H9 (cell line): ENCODE data around the gene EIF4G2. TPM values are rescaled to one million over a fixed set of nuclear protein-coding genes. Genes with fewer than 3 reads are reported as not detected.

ENCODE experiments used
- DNase-seq: peaks from one replicate; pipeline ENCODE4 v3.0.0-alpha.2; 2017
- H2AFZ ChIP-seq: one replicate; pipeline ENCODE4 v1.6.1; 2013; ENCODE audit warnings: mild to moderate bottlenecking, low read length, control low read depth, moderate library complexity
- H2AK5ac ChIP-seq: 2 replicates; pipeline ENCODE4 v1.6.1; 2013; ENCODE audit warnings: low read length, control low read depth, mixed read lengths; ENCODE audit not compliant: insufficient read length
- H2BK120ac ChIP-seq: one replicate; pipeline ENCODE4 v1.6.1; 2013; ENCODE audit warnings: low read depth, mild to moderate bottlenecking, low read length, control low read depth, inconsistent platforms; ENCODE audit not compliant: poor library complexity, severe bottlenecking
- H2BK12ac ChIP-seq: 2 replicates; pipeline ENCODE4 v1.6.1; 2013; ENCODE audit warnings: low read length, control low read depth, mixed read lengths, low read depth; ENCODE audit not compliant: insufficient read length
- H2BK15ac ChIP-seq: 2 replicates; pipeline ENCODE4 v1.6.1; 2013; ENCODE audit warnings: low read depth, low read length, control low read depth
- H2BK20ac ChIP-seq: one replicate; pipeline ENCODE4 v1.6.1; 2013; ENCODE audit warnings: low read depth, mild to moderate bottlenecking, low read length, control low read depth, inconsistent platforms; ENCODE audit not compliant: poor library complexity, severe bottlenecking
- H2BK5ac ChIP-seq: 2 replicates; pipeline ENCODE4 v1.6.1; 2013; ENCODE audit warnings: low read length, control low read depth, mixed read lengths; ENCODE audit not compliant: insufficient read length
- H3K14ac ChIP-seq: 2 replicates; pipeline ENCODE4 v1.6.1; 2013; ENCODE audit warnings: low read length, control low read depth; ENCODE audit not compliant: insufficient read depth
- H3K18ac ChIP-seq: 2 replicates; pipeline ENCODE4 v1.6.1; 2013; ENCODE audit warnings: low read depth, mild to moderate bottlenecking, mixed read lengths, low read length, control low read depth; ENCODE audit not compliant: insufficient read length
- H3K23ac ChIP-seq: 2 replicates; pipeline ENCODE4 v1.6.1; 2013; ENCODE audit warnings: low read length, control low read depth, mixed read lengths, low read depth; ENCODE audit not compliant: insufficient read length
- H3K23me2 ChIP-seq: 2 replicates; pipeline ENCODE4 v1.6.1; 2013; ENCODE audit warnings: low read depth, mild to moderate bottlenecking, mixed read lengths, low read length, control low read depth; ENCODE audit not compliant: insufficient read length, poor library complexity, severe bottlenecking
- H3K27ac ChIP-seq: 2 replicates; pipeline ENCODE4 v1.5.1; 2013; ENCODE audit warnings: low read length, control low read depth, mixed read lengths, low read depth; ENCODE audit not compliant: insufficient read length
- H3K27me3 ChIP-seq: 2 replicates; pipeline ENCODE4 v1.6.1; 2013; ENCODE audit warnings: low read length, control low read depth, inconsistent platforms; ENCODE audit not compliant: insufficient read depth
- H3K4ac ChIP-seq: 2 replicates; pipeline ENCODE4 v1.6.1; 2013; ENCODE audit warnings: low read depth, mild to moderate bottlenecking, control low read depth, inconsistent platforms, low read length, moderate library complexity
- H3K4me1 ChIP-seq: 2 replicates; pipeline ENCODE4 v1.6.1; 2013; ENCODE audit warnings: low read length, control low read depth, inconsistent platforms; ENCODE audit not compliant: insufficient read depth
- H3K4me2 ChIP-seq: 2 replicates; pipeline ENCODE4 v1.6.1; 2013; ENCODE audit warnings: low read length, control low read depth, mixed read lengths; ENCODE audit not compliant: insufficient read length, insufficient read depth
- H3K56ac ChIP-seq: 2 replicates; pipeline ENCODE4 v1.6.1; 2013; ENCODE audit warnings: low read depth, mild to moderate bottlenecking, mixed read lengths, low read length, control low read depth; ENCODE audit not compliant: insufficient read length
- H3K79me1 ChIP-seq: 2 replicates; pipeline ENCODE4 v1.6.1; 2013; ENCODE audit warnings: low read depth, mild to moderate bottlenecking, moderate library complexity, low read length, control low read depth, inconsistent platforms; ENCODE audit not compliant: insufficient read depth, poor library complexity, severe bottlenecking
- H3K79me2 ChIP-seq: 2 replicates; pipeline ENCODE4 v1.6.1; 2013; ENCODE audit warnings: low read length, control low read depth, inconsistent platforms; ENCODE audit not compliant: insufficient read depth
- H3K9ac ChIP-seq: 2 replicates; pipeline ENCODE4 v1.6.1; 2013; ENCODE audit warnings: low read length, control low read depth, mixed read lengths; ENCODE audit not compliant: insufficient read length; ENCODE audit errors: extremely low read depth
- H3K9me3 ChIP-seq: one replicate; pipeline ENCODE4 v1.6.1; 2013; ENCODE audit warnings: low read depth, low read length, inconsistent platforms; ENCODE audit not compliant: control insufficient read depth
- H3T11ph ChIP-seq: one replicate; pipeline ENCODE4 v1.6.1; 2013; ENCODE audit warnings: mild to moderate bottlenecking, low read length, control low read depth, inconsistent platforms
- H4K20me1 ChIP-seq: one replicate; pipeline ENCODE4 v1.6.1; 2013; ENCODE audit not compliant: control insufficient read depth, insufficient read length, insufficient read depth
- H4K5ac ChIP-seq: 2 replicates; pipeline ENCODE4 v1.6.1; 2013; ENCODE audit warnings: low read depth, mild to moderate bottlenecking, mixed read lengths, low read length, control low read depth; ENCODE audit not compliant: insufficient read length
- H4K8ac ChIP-seq: replicated peaks from 2 replicates; pipeline ENCODE4 v1.6.1; 2013; ENCODE audit warnings: low read length, control low read depth, mixed read lengths, low read depth; ENCODE audit not compliant: insufficient read length
- H4K91ac ChIP-seq: 2 replicates; pipeline ENCODE4 v1.6.1; 2013; ENCODE audit warnings: low read depth, mild to moderate bottlenecking, moderate library complexity, mixed read lengths, low read length, control low read depth; ENCODE audit not compliant: insufficient read length
- H3K27ac Mint-ChIP-seq, 3 experiments: 2 replicates in 2 of 3; 3 replicates in 1 of 3; pipeline ENCODE4 v1.8.0; 2020 to 2021; ENCODE audit warnings: mixed read lengths in 3 of 3, mild to moderate bottlenecking in 1 of 3, moderate library complexity in 1 of 3
- H3K27me3 Mint-ChIP-seq: 2 replicates; pipeline ENCODE4 v1.8.0; 2021; ENCODE audit warnings: low read depth, mild to moderate bottlenecking, moderate library complexity, mixed read lengths
- H3K36me3 Mint-ChIP-seq, 3 experiments: 2 replicates in 2 of 3; 3 replicates in 1 of 3; pipeline ENCODE4 v1.8.0; 2020 to 2021; ENCODE audit warnings: low read depth in 3 of 3, mixed read lengths in 3 of 3; ENCODE audit not compliant: insufficient read depth in 1 of 3
- H3K4me1 Mint-ChIP-seq, 2 experiments: 2 replicates each; pipeline ENCODE4 v1.8.0; 2020; ENCODE audit warnings: mixed read lengths in 2 of 2
- H3K4me3 Mint-ChIP-seq, 2 experiments: 2 replicates in 1 of 2; 3 replicates in 1 of 2; pipeline ENCODE4 v1.8.0; 2020 to 2021; ENCODE audit warnings: mild to moderate bottlenecking in 2 of 2, mixed read lengths in 2 of 2, moderate library complexity in 1 of 2
- H3K9me3 Mint-ChIP-seq, 2 experiments: 2 replicates in 1 of 2; 3 replicates in 1 of 2; pipeline ENCODE4 v1.8.0; 2020; ENCODE audit warnings: mild to moderate bottlenecking in 2 of 2, mixed read lengths in 2 of 2, moderate library complexity in 1 of 2
- WGBS: extraction: QIAGEN DNeasy Blood & Tissue Kit; methylation state at CpG from one replicate; pipeline ENCODE4 v1.1.7; 2013; ENCODE audit warnings: missing lambda C conversion rate, low lambda C conversion rate, mixed read lengths; ENCODE audit not compliant: insufficient read length; ENCODE audit errors: extremely low coverage; 5-methylcytosine and 5-hydroxymethylcytosine counted together
- total RNA-seq: library from RNA; stranded (reverse); gene quantifications from 2 replicates; pipeline ENCODE4 v1.2.1, GENCODE V29; 2021
- TF ChIP-seq, protein P1 (sequence below): fragments of 200-600 bp; sonication (generic); conservative IDR thresholded peaks from 3 replicates; pipeline ENCODE4 v1.8.0; 2021; ENCODE audit warnings: antibody characterized with exemption, mild to moderate bottlenecking

The EIF4G2 gene
- total RNA-seq, 1 experiment from 2014 or later, result 1,013 TPM

DNA sequence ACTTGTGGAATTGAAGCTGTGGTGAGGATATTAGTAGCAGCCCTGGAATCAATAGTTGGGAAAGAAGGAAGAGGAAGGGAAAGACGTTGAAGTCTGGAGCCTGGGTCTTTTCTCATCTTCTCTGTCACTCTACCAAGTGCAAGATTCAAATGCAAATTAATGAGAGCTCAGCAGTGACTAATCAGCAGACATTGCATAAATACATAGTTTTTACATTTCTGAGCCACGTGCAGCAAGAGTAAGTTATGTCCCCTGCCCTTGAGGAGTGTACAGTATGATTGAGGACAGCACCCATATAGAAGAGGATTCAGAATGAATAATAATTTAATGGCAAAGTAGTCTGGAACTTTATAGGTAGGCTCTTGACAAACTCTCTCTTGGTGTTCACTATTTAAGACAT, 33.9 kb downstream of the EIF4G2 start:
- Histone ChIP-seq H3K27me3 (no peaks in the 10 kb centered on the region), H3K14ac (no peak overlapping the region), H3K23me2 (no peaks in the 10 kb centered on the region), H3K79me2 (no peaks in the 10 kb centered on the region), H3T11ph (no peak overlapping the region), H3K79me1 (no peaks in the 10 kb centered on the region), H2BK120ac (no peak overlapping the region), H2AK5ac (no peak overlapping the region), H3K4me2 (no peak overlapping the region), H3K9ac (no peak overlapping the region), H3K4me1 (no peaks in the 10 kb centered on the region), H4K20me1 (no peaks in the 10 kb centered on the region), H2AFZ (no peak overlapping the region), H2BK12ac (no peak overlapping the region), H3K18ac (no peak overlapping the region), H4K8ac (no peak overlapping the region), H3K23ac (no peak overlapping the region), H3K27ac (no peak overlapping the region), H4K91ac (no peak overlapping the region), H2BK5ac (no peak overlapping the region), H2BK20ac (no peak overlapping the region), H3K4ac (no peak overlapping the region), H4K5ac (no peak overlapping the region), H3K9me3 (no peaks in the 10 kb centered on the region), H3K56ac (no peak overlapping the region), H2BK15ac (no peak overlapping the region)
- Mint-ChIP-seq H3K4me1 (0 out of 4 replicates have a peak, but pooled peaks cover 0 to 3% of the 10 kb centered on the region in 2 experiments), H3K27ac (no peak overlapping the region), H3K27me3 (no peaks in the 10 kb centered on the region), H3K9me3 (no peaks in the 10 kb centered on the region), H3K36me3 (peaks cover 21 to 76% (median 72%) of the 10 kb centered on the region in 3 experiments; a peak in 6 of 7 replicates), H3K4me3 (no peak overlapping the region)
- WGBS, result no CpG with 5 or more reads among the region's 2 CpGs
- TF ChIP-seq, protein P1, sequence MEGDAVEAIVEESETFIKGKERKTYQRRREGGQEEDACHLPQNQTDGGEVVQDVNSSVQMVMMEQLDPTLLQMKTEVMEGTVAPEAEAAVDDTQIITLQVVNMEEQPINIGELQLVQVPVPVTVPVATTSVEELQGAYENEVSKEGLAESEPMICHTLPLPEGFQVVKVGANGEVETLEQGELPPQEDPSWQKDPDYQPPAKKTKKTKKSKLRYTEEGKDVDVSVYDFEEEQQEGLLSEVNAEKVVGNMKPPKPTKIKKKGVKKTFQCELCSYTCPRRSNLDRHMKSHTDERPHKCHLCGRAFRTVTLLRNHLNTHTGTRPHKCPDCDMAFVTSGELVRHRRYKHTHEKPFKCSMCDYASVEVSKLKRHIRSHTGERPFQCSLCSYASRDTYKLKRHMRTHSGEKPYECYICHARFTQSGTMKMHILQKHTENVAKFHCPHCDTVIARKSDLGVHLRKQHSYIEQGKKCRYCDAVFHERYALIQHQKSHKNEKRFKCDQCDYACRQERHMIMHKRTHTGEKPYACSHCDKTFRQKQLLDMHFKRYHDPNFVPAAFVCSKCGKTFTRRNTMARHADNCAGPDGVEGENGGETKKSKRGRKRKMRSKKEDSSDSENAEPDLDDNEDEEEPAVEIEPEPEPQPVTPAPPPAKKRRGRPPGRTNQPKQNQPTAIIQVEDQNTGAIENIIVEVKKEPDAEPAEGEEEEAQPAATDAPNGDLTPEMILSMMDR, result no peak
- no peak for DNase-seq
